ENCODE results near the gene IQCE.
"Not testable (repeated sequence)": the region's sequence is repeated elsewhere in the genome, so short reads cannot be mapped to it uniquely, and the experiment has no call there.

The IQCE gene

GRCh38 chr7:2589341-2589740 lies 30.6 kb downstream of the IQCE start:
- no peak for DNase-seq (ENCODE audit: extremely low spot score)
- no peak for TF ChIP-seq CTCF (IDR thresholded peaks at IDR 0.05; ENCODE audit: control extremely low read depth, extremely low read depth, low read depth, missing control alignments)
- ChIA-PET CTCF (no interaction called here), POLR2A (no interaction called here)

- CTCF ChIA-PET, result interaction anchor here (0.7 kb wide), 1 partner anchor 19 kb away, joined by 3 read pairs; no protein-coding TSS in a partner anchor
- DNase-seq (ENCODE audit: extremely low spot score); POLR2A ChIA-PET: not testable (repeated sequence)
Measured at GRCh38 chr7:2589941-2590340, 31.2 kb downstream of the IQCE start.

- no peak for DNase-seq (ENCODE audit: extremely low spot score)
- ChIA-PET CTCF (interaction anchor here (0.8 kb wide), 1 partner anchor 20 kb away, joined by 3 read pairs; no protein-coding TSS in a partner anchor), POLR2A (no interaction called here)
- no peak for TF ChIP-seq CTCF (IDR thresholded peaks at IDR 0.05; ENCODE audit: control extremely low read depth, extremely low read depth, low read depth, missing control alignments)
Measured at GRCh38 chr7:2592375-2592865, 33.6 kb downstream of the IQCE start.

- no peak for TF ChIP-seq CTCF (IDR thresholded peaks at IDR 0.05; ENCODE audit: control extremely low read depth, extremely low read depth, low read depth, missing control alignments)
- ChIA-PET CTCF (no interaction called here), POLR2A (no interaction called here)
Measured at GRCh38 chr7:2593036-2593727, 34.4 kb downstream of the IQCE start.

GRCh38 chr7:2594599-2594998 lies 35.8 kb downstream of the IQCE start:
- POLR2A ChIA-PET, result no interaction called here
- no peak for DNase-seq (ENCODE audit: extremely low spot score)
- TF ChIP-seq CTCF (IDR thresholded peaks at IDR 0.05; ENCODE audit: control extremely low read depth, extremely low read depth, low read depth, missing control alignments), result no peak
- CTCF ChIA-PET, result no interaction called here

More at GRCh38 chr7:2593036-2593727, 34.4 kb downstream of the IQCE start:
- DNase-seq (ENCODE audit: extremely low spot score), result no peak

- POLR2A ChIA-PET, result no interaction called here
- CTCF ChIA-PET, result no interaction called here
- no peak for DNase-seq (ENCODE audit: extremely low spot score)
Measured at GRCh38 chr7:2595258-2595860, 36.6 kb downstream of the IQCE start.

More at GRCh38 chr7:2595258-2595860, 36.6 kb downstream of the IQCE start:
- no peak for TF ChIP-seq CTCF (IDR thresholded peaks at IDR 0.05; ENCODE audit: control extremely low read depth, extremely low read depth, low read depth, missing control alignments)
